ENCODE results near the gene FAM241B.

Gene FAM241B

GRCh38 chr10:69626826-69627225 is 3.2 kb upstream of the FAM241B start:
- TF ChIP-seq, protein P1, sequence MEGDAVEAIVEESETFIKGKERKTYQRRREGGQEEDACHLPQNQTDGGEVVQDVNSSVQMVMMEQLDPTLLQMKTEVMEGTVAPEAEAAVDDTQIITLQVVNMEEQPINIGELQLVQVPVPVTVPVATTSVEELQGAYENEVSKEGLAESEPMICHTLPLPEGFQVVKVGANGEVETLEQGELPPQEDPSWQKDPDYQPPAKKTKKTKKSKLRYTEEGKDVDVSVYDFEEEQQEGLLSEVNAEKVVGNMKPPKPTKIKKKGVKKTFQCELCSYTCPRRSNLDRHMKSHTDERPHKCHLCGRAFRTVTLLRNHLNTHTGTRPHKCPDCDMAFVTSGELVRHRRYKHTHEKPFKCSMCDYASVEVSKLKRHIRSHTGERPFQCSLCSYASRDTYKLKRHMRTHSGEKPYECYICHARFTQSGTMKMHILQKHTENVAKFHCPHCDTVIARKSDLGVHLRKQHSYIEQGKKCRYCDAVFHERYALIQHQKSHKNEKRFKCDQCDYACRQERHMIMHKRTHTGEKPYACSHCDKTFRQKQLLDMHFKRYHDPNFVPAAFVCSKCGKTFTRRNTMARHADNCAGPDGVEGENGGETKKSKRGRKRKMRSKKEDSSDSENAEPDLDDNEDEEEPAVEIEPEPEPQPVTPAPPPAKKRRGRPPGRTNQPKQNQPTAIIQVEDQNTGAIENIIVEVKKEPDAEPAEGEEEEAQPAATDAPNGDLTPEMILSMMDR (conservative IDR thresholded peaks at IDR 0.05), result no peak

GRCh38 chr10:69628891-69629290 is 1.2 kb upstream of the FAM241B start:
- TF ChIP-seq, protein P1 (conservative IDR thresholded peaks at IDR 0.05), result no peak
- peak overlapping the region; percentile 73 for H3K27ac ChIP-seq

More at GRCh38 chr10:69626826-69627225, 3.2 kb upstream of the FAM241B start:
- H3K27ac ChIP-seq, result peak overlapping the region; percentile 73

DNA sequence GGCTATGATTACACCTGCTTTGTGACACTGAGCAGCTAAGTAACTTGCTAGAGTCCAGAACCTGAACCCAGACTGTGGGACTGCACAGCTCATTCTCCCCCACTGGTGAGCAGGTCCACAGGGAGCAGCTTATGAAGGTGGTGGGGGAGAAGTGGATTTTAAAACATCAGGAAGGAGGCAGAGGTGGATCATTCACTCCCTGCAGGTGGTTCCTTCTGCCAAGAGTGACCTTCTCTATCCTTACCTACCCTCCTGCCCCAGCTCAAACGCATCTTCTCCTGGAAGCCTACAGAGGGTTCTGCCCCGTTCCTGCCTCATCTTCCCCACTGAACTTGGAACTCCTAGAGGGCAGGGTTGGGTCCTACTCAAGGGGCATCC is 539 bp upstream of the FAM241B start:
- peak overlapping the region; percentile 73 for H3K27ac ChIP-seq
- TF ChIP-seq, protein P1 (conservative IDR thresholded peaks at IDR 0.05), result no peak

DNA sequence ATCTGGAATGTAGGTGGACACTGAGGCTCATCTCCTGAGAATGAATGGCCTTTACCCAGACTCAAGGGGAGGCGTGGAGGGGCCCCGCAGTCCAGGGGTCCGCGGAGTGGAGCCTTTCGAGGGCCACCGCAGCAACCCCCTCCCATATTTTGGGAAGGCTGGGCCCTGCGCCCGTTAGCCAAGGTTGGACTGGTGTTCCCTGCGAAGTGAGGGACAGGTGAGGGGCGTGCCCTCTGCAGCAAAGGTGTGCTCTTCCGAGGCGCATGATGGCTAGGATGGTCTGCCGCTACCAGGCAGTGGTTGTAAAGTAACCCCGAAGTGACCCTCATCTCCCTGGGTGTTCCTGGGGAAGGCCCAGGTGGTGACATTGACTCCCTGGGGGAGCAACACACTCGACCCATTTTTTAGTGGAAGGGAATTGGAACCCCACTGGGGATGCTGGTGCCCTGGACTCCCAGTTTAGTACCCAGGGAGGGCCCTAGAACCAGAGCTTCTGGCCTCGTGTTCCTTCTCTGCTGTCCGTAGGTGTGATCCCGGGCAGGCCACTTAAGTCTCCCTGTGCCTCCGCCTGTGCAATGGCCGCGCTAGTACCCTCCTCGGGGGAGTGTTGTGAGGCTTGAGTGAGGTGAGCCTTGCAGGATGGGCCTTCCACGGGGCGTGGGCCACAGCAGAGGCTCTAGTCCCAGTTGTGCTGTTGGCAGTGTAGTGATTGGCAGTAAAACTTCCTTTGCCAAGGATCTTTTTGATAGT is 779 bp downstream of the FAM241B start:
- TF ChIP-seq, protein P1 (conservative IDR thresholded peaks at IDR 0.05), result no peak
- peak overlapping the region; percentile 73; the same call in 1 of the 2 replicates for H3K27ac ChIP-seq

- TF ChIP-seq, protein P1 (conservative IDR thresholded peaks at IDR 0.05), result no peak
- no peak overlapping the region for H3K27ac ChIP-seq
These were observed 1.5 kb downstream of the FAM241B start for GRCh38 chr10:69631566-69631965.

DNA sequence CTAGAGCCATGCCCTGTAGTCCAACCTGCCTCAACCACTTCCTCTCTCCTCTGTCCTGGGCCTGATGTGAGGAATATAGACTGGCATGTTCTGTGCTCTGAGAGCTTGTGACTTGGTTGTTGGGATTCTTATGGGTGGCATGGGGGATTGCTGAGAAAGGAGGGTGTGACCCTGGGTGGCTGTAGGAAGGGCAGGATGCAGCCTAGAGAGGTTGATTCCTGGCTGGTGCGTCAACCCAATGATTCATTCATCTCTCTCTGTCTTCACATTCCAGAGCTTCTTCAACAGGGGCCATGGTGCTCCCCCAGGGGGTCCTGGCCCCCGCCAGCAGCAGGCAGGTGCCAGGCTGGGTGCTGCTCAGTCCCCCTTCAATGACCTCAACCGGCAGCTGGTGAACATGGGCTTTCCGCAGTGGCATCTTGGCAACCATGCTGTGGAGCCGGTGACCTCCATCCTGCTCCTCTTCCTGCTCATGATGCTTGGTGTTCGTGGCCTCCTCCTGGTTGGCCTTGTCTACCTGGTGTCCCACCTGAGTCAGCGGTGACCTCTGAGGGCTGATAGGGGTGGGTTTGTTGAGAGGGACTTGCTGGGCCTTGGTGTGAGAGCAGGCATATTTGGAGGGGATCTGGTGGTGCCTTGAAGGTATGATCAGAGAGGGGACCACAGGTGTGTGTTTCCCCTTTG is 2.6 kb downstream of the FAM241B start:
- TF ChIP-seq, protein P1 (conservative IDR thresholded peaks at IDR 0.05), result no peak
- no peak overlapping the region for H3K27ac ChIP-seq
